HepG2 (cell line): ENCODE measurements around the gene SF3B6. TPM values are rescaled to one million over a fixed set of nuclear protein-coding genes. Genes with fewer than 3 reads are reported as not detected.
A peak's percentile ranks its signal among the peaks of the same experiment; 100 is the strongest.

Source experiments
- ATAC-seq: fragments of 200-7000 bp; cut with Tn5 transposase; 3 replicates; pipeline ENCODE4 v1.9.1; 2020; ENCODE audit warnings: mild to moderate bottlenecking, moderate library complexity
- BruUV-seq: library from RNA; stranded (reverse); fragments of 400-500 nt; replicated peaks from 2 replicates; lab custom pipeline; 2021; lab: Mats Ljungman, UMichigan
- CTCF ChIA-PET: fragments of 300-600 bp; formaldehyde crosslinking; extraction: SDS; loops from one replicate; lab custom pipeline; 2021; ENCODE audit warnings: low total read pairs, inconsistent platforms, low intra/inter-chr PET ratio; lab: Yijun Ruan, JAX
- POLR2A ChIA-PET: fragments of 350-600 bp; sonication (Branson Sonifier 250); formaldehyde crosslinking; loops from one replicate; lab custom pipeline; 2020; ENCODE audit warnings: antibody characterized with exemption, inconsistent platforms; lab: Yijun Ruan, JAX
- DNase-seq: peaks from one replicate; pipeline ENCODE4 v3.0.0-alpha.2; 2015; ENCODE audit warnings: low spot score
- FAIRE-seq: peaks from 3 replicates; lab custom pipeline; 2011; peaks lifted over from hg19 to GRCh38; lab: Jason Lieb, UNC
- H2AFZ ChIP-seq: one replicate; pipeline ENCODE4 v1.6.1; 2011; ENCODE audit warnings: low read length, inconsistent platforms
- H3K27ac ChIP-seq: fragments of 300-600 bp; 3 replicates; pipeline ENCODE4 v1.8.0; 2011; ENCODE audit warnings: mixed run types, mild to moderate bottlenecking, mixed read lengths, low read length, inconsistent platforms; ENCODE audit not compliant: insufficient read depth; ENCODE audit errors: extremely low read length
- H3K27me3 ChIP-seq, 2 experiments: fragments of 200-600 bp in 1 of 2; 2 replicates in 1 of 2; 3 replicates in 1 of 2; pipeline versions ENCODE4 v1.6.0 to v1.8.0; 2011; ENCODE audit warnings: low read length in 2 of 2, mild to moderate bottlenecking in 2 of 2, moderate library complexity in 2 of 2, inconsistent platforms in 1 of 2; ENCODE audit not compliant: insufficient read depth in 2 of 2, control insufficient read depth in 1 of 2
- H3K36me3 ChIP-seq, 2 experiments: fragments of 200-600 bp in 1 of 2; replicated peaks in 1 of 2; 2 replicates in 1 of 2; 3 replicates in 1 of 2; pipeline versions ENCODE4 v1.5.1 to v1.8.0; 2011; ENCODE audit warnings: low read length in 2 of 2, inconsistent platforms in 1 of 2; ENCODE audit not compliant: insufficient read depth in 2 of 2, control insufficient read depth in 1 of 2
- H3K4me1 ChIP-seq: 2 replicates; pipeline ENCODE4 v1.5.1; 2012; ENCODE audit warnings: low read length, inconsistent platforms; ENCODE audit not compliant: insufficient read depth
- H3K4me2 ChIP-seq: 2 replicates; pipeline ENCODE4 v1.6.0; 2011; ENCODE audit warnings: low read depth, low read length, inconsistent platforms
- H3K4me3 ChIP-seq, 3 experiments: fragments of 200-600 bp in 1 of 3; sonication (generic), shearing (Covaris generic) in 1 of 3; replicated peaks in 1 of 3; 2 replicates each; pipeline ENCODE4 v1.5.1; 2011 to 2016; ENCODE audit warnings: low read length in 3 of 3, inconsistent platforms in 2 of 3, low read depth in 2 of 3, mild to moderate bottlenecking in 2 of 3, control low read depth in 1 of 3, mixed read lengths in 1 of 3; ENCODE audit not compliant: insufficient read depth in 1 of 3
- H3K79me2 ChIP-seq: one replicate; pipeline ENCODE4 v1.6.1; 2011; ENCODE audit warnings: low read length, inconsistent platforms; ENCODE audit not compliant: insufficient read depth
- H3K9ac ChIP-seq: 2 replicates; pipeline ENCODE4 v1.6.0; 2011; ENCODE audit warnings: mild to moderate bottlenecking, low read depth, low read length, inconsistent platforms; ENCODE audit not compliant: insufficient read depth
- H3K9me3 ChIP-seq: 2 replicates; pipeline ENCODE4 v1.5.1; 2012; ENCODE audit warnings: mild to moderate bottlenecking, low read length
- H4K20me1 ChIP-seq: 2 replicates; pipeline ENCODE4 v1.6.0; 2011; ENCODE audit warnings: inconsistent platforms, mild to moderate bottlenecking, low read length, moderate library complexity; ENCODE audit not compliant: insufficient read depth
- ERF ChIP-seq: IDR thresholded peaks from 2 replicates; pipeline ENCODE4 v1.6.1; 2018; ENCODE audit warnings: missing biosample characterization, missing genetic modification reagents
- HNF1A ChIP-seq, 2 experiments: sonication (generic) in 1 of 2; formaldehyde crosslinking in 1 of 2; IDR thresholded peaks; 2 replicates each; pipeline versions ENCODE4 v1.4.0 to v1.6.1; 2016 to 2020; ENCODE audit warnings: borderline replicate concordance in 1 of 2, low read depth in 1 of 2, mild to moderate bottlenecking in 1 of 2, missing genetic modification reagents in 1 of 2
- LCORL ChIP-seq, 2 experiments: fragments of 450-650 bp in 1 of 2; sonication (generic) in 1 of 2; formaldehyde crosslinking in 1 of 2; IDR thresholded peaks; 2 replicates each; pipeline versions ENCODE4 v1.5.0 to v1.6.1; 2017 to 2020; ENCODE audit warnings: antibody characterized with exemption in 1 of 2, missing genetic modification reagents in 1 of 2
- PITX1 ChIP-seq: sonication (generic); formaldehyde crosslinking; IDR thresholded peaks from 2 replicates; pipeline ENCODE4 v1.5.1; 2020; ENCODE audit warnings: mild to moderate bottlenecking, missing genetic modification reagents
- POLR2G ChIP-seq: fragments of 200-400 bp; formaldehyde crosslinking; IDR thresholded peaks from 2 replicates; pipeline ENCODE4 v1.6.1; 2018; ENCODE audit warnings: mild to moderate bottlenecking, low read depth, low read length, moderate library complexity
- PPARG ChIP-seq: conservative IDR thresholded peaks from 2 replicates; pipeline ENCODE4 v1.6.1; 2016; ENCODE audit warnings: missing biosample characterization, missing genetic modification reagents
- ZNF18 ChIP-seq: sonication (generic); formaldehyde crosslinking; IDR thresholded peaks from 2 replicates; pipeline ENCODE4 v1.8.0; 2022; ENCODE audit warnings: mild to moderate bottlenecking, missing genetic modification reagents; ENCODE audit not compliant: insufficient replicate concordance
- WGBS: methylation state at CpG from one replicate; pipeline ENCODE4 v1.1.6; 2017; ENCODE audit warnings: low lambda C conversion rate; 5-methylcytosine and 5-hydroxymethylcytosine counted together
- in situ Hi-C: cut with HindIII; loops from 2 replicates; pipeline ENCODE4 v1.10.0; 2017; ENCODE audit warnings: low pct_unique_long_range_greater_than_20kb; ENCODE audit not compliant: extremely low pct_ligation_motif_present
- intact Hi-C: fragments of 100-400 bp; cut with micrococcal nuclease; formaldehyde crosslinking; loops from one replicate; pipeline ENCODE4 v1.10.0; 2022; ENCODE audit not compliant: unreplicated experiment
- polyA plus RNA-seq, 8 experiments: library from polyadenylated mRNA; depleted of rRNA in 3 of 8; stranded (reverse) in 7 of 8; unstranded in 1 of 8; fragments of >200 nt; fragmentation: Illumina TruSeq in 4 of 8; extraction: Trizol in 4 of 8; gene quantifications; 2 replicates each; pipeline versions ENCODE4 v1.2.1 to v1.2.3, GENCODE V29; 2011 to 2016; ENCODE audit warnings: low read depth in 4 of 8, missing spikeins in 1 of 8, mixed read lengths in 1 of 8; ENCODE audit not compliant: insufficient read depth in 1 of 8
- total RNA-seq, 5 experiments: library from RNA; depleted of rRNA; stranded (reverse); fragments of >200 nt; fragmentation: Illumina TruSeq; extraction: Trizol; gene quantifications; 2 replicates each; pipeline ENCODE4 v1.2.3, GENCODE V29; 2016; ENCODE audit warnings: low read depth in 1 of 5
- TF ChIP-seq, protein P1 (sequence below): sonication (generic); formaldehyde crosslinking; IDR thresholded peaks from 2 replicates; pipeline ENCODE4 v1.5.0; 2020; ENCODE audit warnings: mild to moderate bottlenecking, missing genetic modification reagents

Gene SF3B6
- total and polyA plus RNA-seq, 2 of the 13 experiments (the other 11 are each of a cell fraction or from before 2014, with no cell fraction given) = 177 to 182 TPM

GRCh38 chr2:24045511-24046508 lies 30.3 kb downstream of the SF3B6 start:
- intact Hi-C loops (loop anchor here (2.0 kb wide), 1 partner anchor 31 kb away; no protein-coding TSS in a partner anchor), in situ Hi-C loops (no loop called here)
- H3K4me1 ChIP-seq = peaks cover 46% of the 10 kb centered on the region
- peak overlapping the region; percentile 84 for H3K4me2 ChIP-seq
- peak; percentile 77 for FAIRE-seq
- no peak overlapping the region for H2AFZ ChIP-seq
- H3K36me3 ChIP-seq = no peaks in the 10 kb centered on the region
- peak overlapping the region; percentile 83 for H3K9ac ChIP-seq
- H3K27me3 ChIP-seq = no peaks in the 10 kb centered on the region; a peak in 2 of 5 replicates
- H4K20me1 ChIP-seq = no peaks in the 10 kb centered on the region
- ChIA-PET POLR2A (interaction anchor here (0.7 to 4.2 kb wide), 9 partner anchors 11 to 119 kb away, joined by 3 to 91 read pairs (median 18); partner anchors contain the start of genes ATAD2B, SF3B6 and TP53I3), CTCF (no interaction called here)
- DNase-seq = peak; percentile 83
- H3K9me3 ChIP-seq = no peaks in the 10 kb centered on the region
- no TSS peak for BruUV-seq
- H3K27ac ChIP-seq = peak overlapping the region; percentile 90
- H3K79me2 ChIP-seq = peaks cover 36% of the 10 kb centered on the region
- WGBS = 53% methylated on average over 11 of the region's 11 CpGs
- peak overlapping the region; percentile 84 to 93 (median 88); a peak in 5 of 6 replicates for H3K4me3 ChIP-seq
- peak; percentile 44 for ATAC-seq
- peak; percentile 41 for TF ChIP-seq ZNF18
- TF ChIP-seq, protein P1, sequence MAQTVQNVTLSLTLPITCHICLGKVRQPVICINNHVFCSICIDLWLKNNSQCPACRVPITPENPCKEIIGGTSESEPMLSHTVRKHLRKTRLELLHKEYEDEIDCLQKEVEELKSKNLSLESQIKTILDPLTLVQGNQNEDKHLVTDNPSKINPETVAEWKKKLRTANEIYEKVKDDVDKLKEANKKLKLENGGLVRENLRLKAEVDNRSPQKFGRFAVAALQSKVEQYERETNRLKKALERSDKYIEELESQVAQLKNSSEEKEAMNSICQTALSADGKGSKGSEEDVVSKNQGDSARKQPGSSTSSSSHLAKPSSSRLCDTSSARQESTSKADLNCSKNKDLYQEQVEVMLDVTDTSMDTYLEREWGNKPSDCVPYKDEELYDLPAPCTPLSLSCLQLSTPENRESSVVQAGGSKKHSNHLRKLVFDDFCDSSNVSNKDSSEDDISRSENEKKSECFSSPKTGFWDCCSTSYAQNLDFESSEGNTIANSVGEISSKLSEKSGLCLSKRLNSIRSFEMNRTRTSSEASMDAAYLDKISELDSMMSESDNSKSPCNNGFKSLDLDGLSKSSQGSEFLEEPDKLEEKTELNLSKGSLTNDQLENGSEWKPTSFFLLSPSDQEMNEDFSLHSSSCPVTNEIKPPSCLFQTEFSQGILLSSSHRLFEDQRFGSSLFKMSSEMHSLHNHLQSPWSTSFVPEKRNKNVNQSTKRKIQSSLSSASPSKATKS = 0 out of 2 replicates have a peak, but pooled peaks have one; percentile 69
- peak; percentile 82 for TF ChIP-seq HNF1A (IDR thresholded peaks at IDR 0.05; ENCODE audit: low read depth)
- TF ChIP-seq HNF1A (CRISPR knock-in tag; IDR thresholded peaks at IDR 0.05; ENCODE audit: borderline replicate concordance) = peak; percentile 77
- 0 out of 2 replicates have a peak, but pooled peaks have one; percentile 42 for TF ChIP-seq PPARG
- peak; percentile 7; the same call in 1 of the 2 replicates for TF ChIP-seq LCORL (IDR thresholded peaks at IDR 0.05)
- 0 out of 2 replicates have a peak, but pooled peaks have one; percentile 37 for TF ChIP-seq LCORL (CRISPR knock-in tag; IDR thresholded peaks at IDR 0.05)
- TF ChIP-seq ERF (CRISPR knock-in tag) = 0 out of 2 replicates have a peak, but pooled peaks have one; percentile 19
- TF ChIP-seq PITX1 (CRISPR knock-in tag) = 0 out of 2 replicates have a peak, but pooled peaks have one; percentile 33
- TF ChIP-seq POLR2G = peak; percentile 52
